Colonic mucosa (tissue), 4 donors: Measurements from ENCODE around the gene LY6G6C. TPM values are rescaled to one million over a fixed set of nuclear protein-coding genes. Genes with fewer than 3 reads are reported as not detected.

Experiments used
- DNase-seq: peaks from one replicate; pipeline ENCODE4 v3.0.0-alpha.2; 2020
- H3K27ac ChIP-seq: fragments of 200-600 bp; one replicate; pipeline ENCODE4 v1.8.0; 2021
- H3K27me3 ChIP-seq: fragments of 200-600 bp; one replicate; pipeline ENCODE4 v1.8.0; 2021
- H3K36me3 ChIP-seq: fragments of 200-600 bp; one replicate; pipeline ENCODE4 v1.8.0; 2021
- H3K4me1 ChIP-seq: fragments of 200-600 bp; one replicate; pipeline ENCODE4 v1.8.0; 2021; ENCODE audit warnings: mild to moderate bottlenecking
- H3K4me3 ChIP-seq: fragments of 200-600 bp; one replicate; pipeline ENCODE4 v1.8.0; 2021
- H3K9ac ChIP-seq, 2 donors: one replicate each; pipeline ENCODE4 v1.7.0; 2013; ENCODE audit warnings: control low read depth in 2 of 2, low read depth in 2 of 2, low read length in 2 of 2
- H3K9me3 ChIP-seq: fragments of 200-600 bp; one replicate; pipeline ENCODE4 v1.8.0; 2021
- CTCF ChIP-seq: fragments of 200-600 bp; IDR thresholded peaks from one replicate; pipeline ENCODE4 v1.8.0; 2022; ENCODE audit warnings: antibody characterized with exemption, mild to moderate bottlenecking
- intact Hi-C: fragments of 100-400 bp; cut with DNase I; formaldehyde crosslinking; loops from one replicate; pipeline ENCODE4 v1.14.1; 2022
- total RNA-seq, 2 donors: library from RNA; stranded (reverse); fragmentation: NEBNext Ultra II Directional in 1 of 2; extraction: Animal tissue kit (Norgen Biotek cat#: 25700) in 1 of 2; gene quantifications; one replicate each; pipeline ENCODE4 v1.2.1, GENCODE V29; 2021
- donor health status: healthy.
- donor health status: DM: no; HTN: no; CAD: no.
- donor health status: DM: no; HTN: no; CAD: no.

LY6G6C gene
- total RNA-seq, 2 donors from 2014 or later, result 2.3 TPM; not detected in 1

- Histone ChIP-seq H3K4me1 (peaks cover 5% of the 10 kb centered on the region), H3K9ac (no peak overlapping the region)
- intact Hi-C loops, result no loop called here
Measured at GRCh38 chr6:31718265-31718664, 3.3 kb downstream of the LY6G6C start.

GRCh38 chr6:31717499-31718222, 3.9 kb downstream of the LY6G6C start:
- no peak for DNase-seq
- H3K36me3 ChIP-seq, result no peaks in the 10 kb centered on the region
- peaks cover 5% of the 10 kb centered on the region for H3K4me1 ChIP-seq
- no peak overlapping the region for H3K4me3 ChIP-seq
- H3K9me3 ChIP-seq, result no peaks in the 10 kb centered on the region
- TF ChIP-seq CTCF, result no peak
- no peak overlapping the region for H3K27ac ChIP-seq
- intact Hi-C loops, result no loop called here
- no peaks in the 10 kb centered on the region for H3K27me3 ChIP-seq
- H3K9ac ChIP-seq, result no peak overlapping the region

More at GRCh38 chr6:31718265-31718664, 3.3 kb downstream of the LY6G6C start:
- Histone ChIP-seq H3K27me3 (no peaks in the 10 kb centered on the region), H3K36me3 (no peaks in the 10 kb centered on the region), H3K4me3 (no peak overlapping the region), H3K9me3 (no peaks in the 10 kb centered on the region), H3K27ac (no peak overlapping the region)
- TF ChIP-seq CTCF, result no peak
- peak; percentile 89 for DNase-seq

- no peak within 1 kb of the TSS for H3K4me3 ChIP-seq
- no peak within 1 kb of the TSS for H3K27ac ChIP-seq
- H3K9me3 ChIP-seq, result no peaks in the 10 kb centered on the region
- no peak for DNase-seq
- no peaks in the 10 kb centered on the region for H3K27me3 ChIP-seq
- peak within 1 kb of the TSS in 1 of 2 donors; percentile 69 for H3K9ac ChIP-seq
- no peak for TF ChIP-seq CTCF
- H3K36me3 ChIP-seq, result no peaks in the 10 kb centered on the region
- peaks cover 5% of the 10 kb centered on the region for H3K4me1 ChIP-seq
- intact Hi-C loops, result no loop called here
Measured at GRCh38 chr6:31715022-31715958, 6.3 kb downstream of the LY6G6C start, which contains the start of gene LY6G6D. Gene LY6G6D (plus strand): TSS chr6:31715348. CDS start chr6:31715356, 8 bp downstream.

GRCh38 chr6:31713991-31714684, 7.4 kb downstream of the LY6G6C start:
- peaks cover 5% of the 10 kb centered on the region for H3K4me1 ChIP-seq
- H3K4me3 ChIP-seq, result no peak overlapping the region
- no peak for TF ChIP-seq CTCF
- H3K36me3 ChIP-seq, result no peaks in the 10 kb centered on the region
- peak overlapping the region in 1 of 2 donors; percentile 69 for H3K9ac ChIP-seq
- H3K27ac ChIP-seq, result no peak overlapping the region
- no peak for DNase-seq
- intact Hi-C loops, result no loop called here
- no peaks in the 10 kb centered on the region for H3K9me3 ChIP-seq
- H3K27me3 ChIP-seq, result no peaks in the 10 kb centered on the region

GRCh38 chr6:31713465-31713864, 8.1 kb downstream of the LY6G6C start:
- H3K9ac ChIP-seq, result peak overlapping the region in 1 of 2 donors; percentile 69
- H3K36me3 ChIP-seq, result no peaks in the 10 kb centered on the region
- no peak for DNase-seq
- intact Hi-C loops, result no loop called here
- H3K4me3 ChIP-seq, result no peak overlapping the region
- no peaks in the 10 kb centered on the region for H3K27me3 ChIP-seq
- H3K9me3 ChIP-seq, result no peaks in the 10 kb centered on the region
- H3K4me1 ChIP-seq, result peaks cover 5% of the 10 kb centered on the region
- TF ChIP-seq CTCF, result no peak
- no peak overlapping the region for H3K27ac ChIP-seq
